K562 (cell line): ENCODE data around the gene WWP2. TPM values are rescaled to one million over a fixed set of nuclear protein-coding genes. Genes with fewer than 3 reads are reported as not detected.

Experiments used
- ATF1 ChIP-seq, 2 experiments: fragments of 450-650 bp in 1 of 2; IDR thresholded peaks; 2 replicates each; pipeline ENCODE4 v1.6.1; 2016; ENCODE audit warnings: missing compliant biosample characterization in 1 of 2, missing genetic modification characterization in 1 of 2
- SRF ChIP-seq, 2 experiments: fragments of 250-450, 450-650 bp in 1 of 2; sonication (Bioruptor Pico) in 1 of 2; sonication (generic) in 1 of 2; formaldehyde crosslinking; IDR thresholded peaks; 2 replicates each; pipeline versions ENCODE4 v1.5.0 to v1.5.1; 2020 to 2022; ENCODE audit warnings: mild to moderate bottlenecking in 1 of 2, missing genetic modification reagents in 1 of 2
- polyA plus RNA-seq, 8 experiments: library from polyadenylated mRNA; depleted of rRNA in 4 of 8; stranded (reverse) in 5 of 8; unstranded in 3 of 8; fragments of >200 nt; fragmentation: Nextera tagmentation in 2 of 8; fragmentation: Illumina TruSeq in 1 of 8; extraction: Ambion mirVana in 2 of 8; extraction: Trizol in 1 of 8; gene quantifications; 2 replicates each; pipeline versions ENCODE4 v1.2.1 to v1.2.3, GENCODE V29; 2011 to 2014; ENCODE audit warnings: inconsistent platforms in 1 of 8, missing spikeins in 1 of 8
- total RNA-seq, 7 experiments: library from RNA; depleted of rRNA in 6 of 7; stranded (reverse); fragments of >200 nt in 6 of 7; fragmentation: Illumina TruSeq in 2 of 7; extraction: Trizol in 2 of 7; gene quantifications; 2 replicates each; pipeline versions ENCODE4 v1.2.1 to v1.2.3, GENCODE V29; 2011 to 2021; ENCODE audit warnings: low replicate concordance in 1 of 7
- TF ChIP-seq, protein P1 (sequence below): fragments of 450-650 bp; IDR thresholded peaks from 2 replicates; pipeline ENCODE4 v1.6.1; 2014; ENCODE audit warnings: low read depth, mild to moderate bottlenecking, moderate library complexity, borderline replicate concordance
- TF ChIP-seq, protein P2 (sequence below), 2 experiments: fragments of 450-650 bp in 1 of 2; IDR thresholded peaks; 2 replicates each; pipeline ENCODE4 v1.6.1; 2011 to 2017; ENCODE audit warnings: low read depth in 2 of 2, antibody characterized with exemption in 1 of 2, borderline replicate concordance in 1 of 2, low read length in 1 of 2, mild to moderate bottlenecking in 1 of 2, mixed read lengths in 1 of 2; ENCODE audit not compliant: control insufficient read depth in 1 of 2

WWP2 gene
- total and polyA plus RNA-seq, 9 of the 15 experiments (the other 6 are each of a cell fraction or from before 2014, with no cell fraction given): 1.9 to 34.4 (median 14.6) TPM

DNA sequence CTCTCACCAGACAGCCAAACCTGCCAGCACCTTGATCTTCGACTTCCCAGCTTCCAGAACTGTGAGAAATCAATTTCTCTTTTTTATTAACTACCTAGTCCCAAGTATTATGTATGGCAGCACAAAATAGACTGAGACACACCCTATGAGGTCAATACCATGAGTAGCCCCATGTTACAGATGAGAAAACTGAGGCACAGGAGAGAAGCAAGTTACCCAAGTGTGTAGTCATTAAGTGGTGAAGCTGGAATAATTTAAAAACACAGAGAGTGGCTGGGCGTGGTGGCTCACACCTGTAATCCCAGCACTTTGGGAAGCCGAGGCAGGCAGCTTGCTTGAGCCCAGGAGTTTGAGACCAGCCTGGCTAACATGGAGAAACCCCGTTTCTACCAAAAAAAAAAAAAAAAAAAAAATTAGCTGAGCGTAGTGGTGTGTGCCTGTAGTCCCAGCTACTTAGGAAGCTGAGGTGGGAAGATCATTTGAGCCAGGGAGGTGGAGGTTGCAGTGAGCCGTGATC lies 40.6 kb upstream of the WWP2 start (continued):
- TF ChIP-seq ATF1 (CRISPR knock-in tag; IDR thresholded peaks at IDR 0.05): no peak
- no peak for TF ChIP-seq ATF1 (tag; IDR thresholded peaks at IDR 0.05)
- TF ChIP-seq, protein P1, sequence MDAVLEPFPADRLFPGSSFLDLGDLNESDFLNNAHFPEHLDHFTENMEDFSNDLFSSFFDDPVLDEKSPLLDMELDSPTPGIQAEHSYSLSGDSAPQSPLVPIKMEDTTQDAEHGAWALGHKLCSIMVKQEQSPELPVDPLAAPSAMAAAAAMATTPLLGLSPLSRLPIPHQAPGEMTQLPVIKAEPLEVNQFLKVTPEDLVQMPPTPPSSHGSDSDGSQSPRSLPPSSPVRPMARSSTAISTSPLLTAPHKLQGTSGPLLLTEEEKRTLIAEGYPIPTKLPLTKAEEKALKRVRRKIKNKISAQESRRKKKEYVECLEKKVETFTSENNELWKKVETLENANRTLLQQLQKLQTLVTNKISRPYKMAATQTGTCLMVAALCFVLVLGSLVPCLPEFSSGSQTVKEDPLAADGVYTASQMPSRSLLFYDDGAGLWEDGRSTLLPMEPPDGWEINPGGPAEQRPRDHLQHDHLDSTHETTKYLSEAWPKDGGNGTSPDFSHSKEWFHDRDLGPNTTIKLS: no peak
- TF ChIP-seq, protein P2, sequence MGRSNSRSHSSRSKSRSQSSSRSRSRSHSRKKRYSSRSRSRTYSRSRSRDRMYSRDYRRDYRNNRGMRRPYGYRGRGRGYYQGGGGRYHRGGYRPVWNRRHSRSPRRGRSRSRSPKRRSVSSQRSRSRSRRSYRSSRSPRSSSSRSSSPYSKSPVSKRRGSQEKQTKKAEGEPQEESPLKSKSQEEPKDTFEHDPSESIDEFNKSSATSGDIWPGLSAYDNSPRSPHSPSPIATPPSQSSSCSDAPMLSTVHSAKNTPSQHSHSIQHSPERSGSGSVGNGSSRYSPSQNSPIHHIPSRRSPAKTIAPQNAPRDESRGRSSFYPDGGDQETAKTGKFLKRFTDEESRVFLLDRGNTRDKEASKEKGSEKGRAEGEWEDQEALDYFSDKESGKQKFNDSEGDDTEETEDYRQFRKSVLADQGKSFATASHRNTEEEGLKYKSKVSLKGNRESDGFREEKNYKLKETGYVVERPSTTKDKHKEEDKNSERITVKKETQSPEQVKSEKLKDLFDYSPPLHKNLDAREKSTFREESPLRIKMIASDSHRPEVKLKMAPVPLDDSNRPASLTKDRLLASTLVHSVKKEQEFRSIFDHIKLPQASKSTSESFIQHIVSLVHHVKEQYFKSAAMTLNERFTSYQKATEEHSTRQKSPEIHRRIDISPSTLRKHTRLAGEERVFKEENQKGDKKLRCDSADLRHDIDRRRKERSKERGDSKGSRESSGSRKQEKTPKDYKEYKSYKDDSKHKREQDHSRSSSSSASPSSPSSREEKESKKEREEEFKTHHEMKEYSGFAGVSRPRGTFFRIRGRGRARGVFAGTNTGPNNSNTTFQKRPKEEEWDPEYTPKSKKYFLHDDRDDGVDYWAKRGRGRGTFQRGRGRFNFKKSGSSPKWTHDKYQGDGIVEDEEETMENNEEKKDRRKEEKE (IDR thresholded peaks at IDR 0.05; ENCODE audit: borderline replicate concordance in 1 of 2, control insufficient read depth in 1 of 2, low read depth in 2 of 2, low read length in 1 of 2): no peak
- TF ChIP-seq SRF (CRISPR knock-in tag; IDR thresholded peaks at IDR 0.05): peak in 1 of 2 experiments; percentile 13; a peak in 1 of 4 replicates
